Stimulated activated naive CD4-positive, alpha-beta T cell (primary cell): ENCODE measurements around the gene PDE4D.
A peak's percentile ranks its signal among the peaks of the same experiment; 100 is the strongest.
"Not testable (repeated sequence)": the region's sequence is repeated elsewhere in the genome, so short reads cannot be mapped to it uniquely, and the experiment has no call there.

ENCODE experiments used
- DNase-seq, 6 experiments: peaks; one replicate each; lab custom pipeline; 2025; lab: John Stamatoyannopoulos, UW

The PDE4D gene

DNA sequence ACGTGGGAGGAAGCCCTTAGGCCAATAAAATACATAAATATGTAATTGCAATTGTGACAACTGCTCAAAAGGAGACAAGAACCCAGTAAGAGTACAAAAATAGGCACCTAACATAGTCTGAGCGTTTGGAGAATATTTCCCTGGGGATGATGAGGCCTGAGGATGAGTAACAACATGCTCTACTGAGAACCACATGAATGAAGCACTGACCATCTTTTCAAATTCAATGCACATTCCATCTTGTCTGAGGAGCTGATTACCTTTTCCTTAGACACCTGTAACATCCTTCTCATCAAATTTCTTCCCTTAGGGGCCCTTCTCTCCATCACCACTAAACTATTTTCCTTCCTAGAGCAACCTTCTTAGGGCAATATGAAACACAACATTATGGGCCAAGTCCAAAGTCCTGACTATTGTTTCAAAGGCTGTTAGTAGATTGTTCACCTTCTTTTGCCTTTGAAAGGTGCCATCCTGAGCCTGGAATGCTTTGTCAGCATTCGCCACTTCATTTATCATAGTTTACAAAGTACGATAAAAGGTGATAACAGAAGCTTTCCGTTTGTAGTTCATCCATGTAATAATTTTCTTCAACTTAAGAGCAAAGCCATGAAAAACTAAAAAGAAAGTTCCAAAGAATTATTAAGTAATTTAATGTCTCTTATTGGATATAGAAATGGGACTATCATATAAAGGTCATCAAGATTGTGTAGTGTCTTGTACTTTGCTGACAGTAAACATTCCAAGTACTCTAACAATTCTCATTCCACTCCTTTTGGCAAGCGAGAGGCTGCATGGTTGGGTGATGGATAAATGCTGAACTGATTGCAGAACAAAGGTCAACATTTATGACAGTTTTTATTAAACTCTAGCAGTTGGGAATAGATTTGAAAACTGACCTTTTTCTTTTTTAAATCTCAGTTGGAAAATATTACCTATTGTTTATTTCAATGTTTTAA lies 471.3 kb downstream of the PDE4D start:
- no peak for DNase-seq

DNA sequence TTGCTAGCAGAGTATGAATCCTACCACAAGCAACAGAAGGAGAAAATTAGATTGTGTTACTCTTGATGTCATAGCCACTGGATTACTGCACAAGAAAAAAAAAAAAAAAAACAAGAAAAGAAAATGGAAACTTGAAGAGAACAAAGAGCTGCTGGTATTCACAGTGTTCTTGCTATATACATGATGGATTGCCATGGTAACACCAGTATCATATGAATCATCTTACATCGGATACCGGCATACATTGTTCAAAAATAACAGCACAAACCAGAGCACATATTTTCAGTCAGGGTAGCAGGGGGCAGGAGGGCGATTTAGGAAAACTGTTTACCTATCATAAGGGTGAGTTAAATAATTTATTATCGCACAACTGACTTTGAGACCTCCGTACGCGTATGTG lies 472.9 kb downstream of the PDE4D start:
- no peak for DNase-seq

- no peak for DNase-seq
These were observed 474.7 kb downstream of the PDE4D start for GRCh38 chr5:59418808-59419207.

- no peak for DNase-seq
These were observed 477.1 kb downstream of the PDE4D start for GRCh38 chr5:59416451-59416850.

DNA sequence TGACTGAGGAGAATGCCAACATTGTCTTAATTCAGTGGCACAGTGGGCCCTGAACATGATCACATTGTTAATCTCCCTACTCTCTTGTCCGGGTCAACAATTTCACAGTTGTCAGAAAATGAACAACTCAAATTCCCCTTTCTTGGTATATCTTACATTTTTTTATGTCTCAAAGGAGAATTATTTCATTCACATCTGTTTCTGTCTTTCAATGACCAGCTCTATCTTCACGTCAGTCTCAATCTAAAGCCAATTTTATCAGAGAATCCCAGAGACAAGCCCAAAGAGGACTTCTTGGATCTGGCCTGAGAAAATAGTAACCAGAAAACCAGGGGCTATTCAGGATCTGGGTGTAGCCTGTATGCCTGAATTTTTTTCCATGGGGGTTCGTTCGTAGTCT lies 477.5 kb downstream of the PDE4D start:
- DNase-seq: no peak

DNA sequence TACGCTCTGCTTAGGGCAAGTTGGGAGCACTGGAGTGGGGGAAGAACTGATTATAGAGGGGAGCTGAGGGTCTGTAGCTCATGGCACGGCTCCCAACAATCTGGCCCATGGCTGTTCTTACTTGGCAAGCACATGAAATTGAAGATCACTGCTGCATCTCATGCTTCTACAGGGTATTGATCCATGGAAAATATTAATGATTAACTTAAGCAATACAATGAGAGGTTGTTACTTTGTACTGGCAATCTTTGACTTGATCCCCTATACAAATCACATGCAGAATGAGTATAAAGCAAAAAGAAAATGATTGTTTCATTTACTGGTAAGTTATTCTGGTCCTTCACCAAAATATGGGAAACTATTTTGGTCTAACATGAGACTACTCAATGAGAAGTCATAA lies 481.1 kb downstream of the PDE4D start:
- DNase-seq: no peak

DNA sequence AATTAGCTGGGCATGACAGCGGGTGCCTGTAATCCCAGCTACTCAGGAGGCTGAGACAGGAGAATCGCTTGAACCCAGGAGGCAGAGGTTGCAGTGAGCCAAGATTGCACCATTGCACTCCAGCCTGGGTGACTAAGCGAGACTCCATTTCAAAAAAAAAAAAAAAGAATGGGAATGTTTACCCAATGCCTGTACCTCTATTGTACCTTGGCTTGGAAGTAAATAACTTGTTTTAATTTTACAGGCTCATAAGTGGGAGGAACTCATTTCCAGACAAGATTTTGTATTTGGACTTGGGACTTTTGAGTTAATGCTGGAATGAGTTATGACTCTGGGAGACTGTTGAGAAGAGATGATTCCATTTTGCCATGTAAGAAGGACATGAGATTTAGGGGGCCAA lies 484.5 kb downstream of the PDE4D start:
- not testable (repeated sequence) for DNase-seq

DNA sequence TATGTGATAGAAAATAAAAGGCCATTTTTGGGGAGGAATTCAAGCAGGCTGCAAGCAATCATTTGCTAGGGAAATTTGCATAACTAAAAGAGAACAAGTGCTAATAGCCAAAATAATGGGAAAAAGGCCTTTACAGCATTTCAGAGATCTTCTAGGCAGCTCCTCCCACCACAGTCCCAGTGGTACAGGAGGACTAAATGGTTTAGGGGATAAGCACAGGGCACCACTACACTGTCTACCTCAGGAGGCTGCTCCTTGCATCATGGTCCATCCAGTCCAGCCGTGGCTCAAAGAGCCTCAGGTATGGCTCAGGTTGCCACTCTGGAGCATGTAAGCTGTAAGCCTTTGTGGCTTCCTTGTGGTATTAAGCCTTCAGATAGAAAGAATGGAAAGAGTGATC lies 485.6 kb downstream of the PDE4D start:
- DNase-seq: no peak

DNA sequence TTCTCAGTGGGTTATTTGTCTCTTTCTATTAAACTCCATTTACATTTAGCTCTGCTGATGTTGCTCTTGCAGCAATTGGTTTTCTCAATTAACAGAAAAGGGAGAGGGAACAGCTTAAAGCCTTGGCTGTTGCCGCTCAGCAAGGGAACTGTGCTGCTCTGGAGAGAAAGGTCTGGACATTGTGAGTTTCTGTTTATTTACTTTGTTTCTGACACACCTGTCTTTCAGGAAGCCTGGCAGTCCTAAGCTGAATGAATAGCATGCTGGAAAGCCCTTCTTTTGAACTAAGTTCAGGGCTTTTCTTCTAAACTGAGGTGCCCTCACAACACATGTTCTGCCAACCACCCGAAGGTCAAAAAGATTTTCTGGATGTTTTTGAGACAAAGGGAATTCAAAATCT lies 491.9 kb downstream of the PDE4D start:
- DNase-seq: no peak

GRCh38 chr5:59394956-59395355 lies 498.6 kb downstream of the PDE4D start:
- not testable (repeated sequence) for DNase-seq

- no peak for DNase-seq
These were observed 499.7 kb downstream of the PDE4D start for GRCh38 chr5:59393585-59394420.

- no peak for DNase-seq
These were observed 501.9 kb downstream of the PDE4D start for GRCh38 chr5:59391576-59391975.

GRCh38 chr5:59390989-59391388 lies 502.5 kb downstream of the PDE4D start:
- DNase-seq: no peak

GRCh38 chr5:59390074-59390659 lies 503.4 kb downstream of the PDE4D start:
- peak in 1 of 6 experiments; percentile 8 for DNase-seq

DNA sequence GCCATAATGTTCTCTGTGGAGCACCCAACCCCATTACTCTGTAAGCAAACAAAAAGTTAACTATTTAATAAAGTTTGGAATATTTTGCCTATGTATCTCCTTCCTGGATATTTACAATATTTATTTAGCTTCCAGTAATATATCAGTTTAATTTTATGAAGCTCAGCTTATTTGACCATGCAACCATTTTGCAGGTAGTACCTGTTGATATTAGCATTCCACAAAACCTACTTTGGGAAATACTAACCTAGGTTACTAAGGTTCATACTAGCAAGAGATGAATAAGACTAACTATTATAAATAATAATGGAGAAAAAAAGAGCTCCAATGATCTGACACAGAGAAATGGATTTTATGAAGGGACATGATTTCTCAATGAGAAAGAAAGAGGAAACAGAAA lies 506.4 kb downstream of the PDE4D start:
- DNase-seq: no peak

- no peak for DNase-seq
These were observed 507.8 kb downstream of the PDE4D start for GRCh38 chr5:59385700-59386099.

- peak in 3 of 6 experiments; percentile 10 to 19 (median 14) for DNase-seq
These were observed 513.1 kb downstream of the PDE4D start for GRCh38 chr5:59380350-59380951.

DNA sequence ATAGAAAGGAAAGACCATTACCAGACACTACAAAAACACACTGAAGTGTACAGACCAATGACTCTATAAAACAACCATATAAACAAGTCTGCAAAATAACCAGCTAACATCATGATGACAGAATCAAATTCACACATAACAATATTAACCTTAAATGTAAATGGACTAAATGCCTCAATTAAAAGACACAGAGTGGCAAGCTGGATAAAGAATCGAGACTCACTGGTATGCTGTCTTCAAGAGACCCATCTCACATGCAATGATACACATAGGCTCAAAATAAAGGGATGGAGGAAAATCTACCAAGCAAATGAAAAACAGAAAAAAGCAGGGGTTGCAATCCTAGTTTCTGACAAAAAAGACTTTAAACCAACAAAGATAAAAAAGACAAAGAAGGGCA lies 519.5 kb downstream of the PDE4D start:
- not testable (repeated sequence) for DNase-seq

DNA sequence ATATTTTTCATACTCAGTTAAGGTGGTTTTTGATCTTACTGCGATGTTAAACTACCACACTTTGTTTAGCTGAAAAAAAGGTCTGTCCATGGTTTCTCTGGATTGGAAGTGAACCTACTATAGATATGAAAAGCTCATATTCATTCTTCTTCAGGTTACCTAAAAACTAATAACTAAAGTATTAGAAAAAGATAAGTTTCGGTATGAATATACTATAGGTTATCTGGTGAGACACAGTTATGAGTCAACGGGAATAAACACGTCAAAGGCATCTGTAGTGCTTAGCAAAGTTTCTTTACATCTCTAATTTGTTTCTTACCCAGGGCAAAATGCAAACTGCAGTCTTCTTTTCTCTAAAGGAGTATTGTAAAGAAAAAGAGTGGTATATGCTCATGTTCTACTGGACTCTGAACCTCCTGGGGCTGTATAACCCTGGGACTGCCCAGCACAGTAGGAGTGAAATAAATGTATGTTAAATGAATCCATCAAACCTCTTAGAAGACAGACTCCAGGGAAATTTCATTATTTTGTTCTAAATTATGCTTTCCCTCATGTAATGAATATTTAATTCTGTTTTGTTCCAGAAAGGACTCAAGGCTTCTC lies 521.9 kb downstream of the PDE4D start:
- DNase-seq: no peak

GRCh38 chr5:59368951-59369350 lies 524.6 kb downstream of the PDE4D start:
- no peak for DNase-seq

DNA sequence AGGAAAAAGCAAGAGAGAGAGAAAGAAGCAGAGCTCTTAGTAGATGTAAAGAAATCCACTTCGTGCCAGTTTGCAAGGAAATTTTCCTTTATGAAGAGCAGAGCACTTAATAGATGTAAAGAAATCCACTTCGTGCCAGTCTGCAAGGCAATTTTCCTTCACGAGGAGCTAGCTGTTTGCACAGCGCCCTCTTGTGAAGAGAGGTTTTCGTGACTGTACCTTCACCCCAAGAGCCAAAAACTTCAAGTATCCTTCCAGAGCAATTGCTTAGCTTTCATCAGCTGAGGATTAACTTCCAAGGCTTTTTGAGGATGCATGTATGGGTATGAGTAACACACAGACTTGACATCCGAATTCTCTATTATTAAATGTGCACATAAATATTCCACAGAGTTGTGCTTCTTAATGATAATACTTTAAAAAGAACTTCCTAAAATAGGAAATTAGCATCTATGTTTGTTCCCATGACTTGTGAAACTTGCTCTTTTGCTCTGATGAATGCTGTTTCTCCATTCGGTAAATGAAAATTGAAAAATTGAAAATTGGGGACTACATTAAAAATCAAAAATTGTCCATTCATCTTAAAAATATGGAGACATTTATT lies 525.6 kb downstream of the PDE4D start:
- DNase-seq: peak in 4 of 6 experiments; percentile 1 to 31 (median 14)
